ENCODE results near the gene CABP1.

CABP1 gene

DNA sequence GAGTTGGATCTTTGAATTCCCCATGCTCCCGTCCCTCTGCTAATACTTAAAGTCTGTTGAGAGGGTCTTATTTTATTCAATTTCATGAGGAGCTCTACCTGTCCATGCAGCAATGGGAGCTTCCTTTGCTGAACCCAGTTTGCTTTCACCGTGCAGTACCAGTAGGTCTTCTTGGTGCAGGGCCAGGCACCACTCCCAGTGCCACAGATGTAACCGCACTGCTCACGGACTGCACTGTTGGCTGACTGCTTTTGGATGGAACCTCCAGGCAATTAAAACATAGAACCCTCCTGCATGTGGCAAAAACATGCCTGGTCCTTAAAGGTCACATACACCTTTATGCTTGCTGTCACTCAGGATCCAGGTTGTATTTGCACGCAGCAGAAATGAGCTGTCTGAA, 9.3 kb upstream of the CABP1 start:
- DNase-seq, result no peak

DNA sequence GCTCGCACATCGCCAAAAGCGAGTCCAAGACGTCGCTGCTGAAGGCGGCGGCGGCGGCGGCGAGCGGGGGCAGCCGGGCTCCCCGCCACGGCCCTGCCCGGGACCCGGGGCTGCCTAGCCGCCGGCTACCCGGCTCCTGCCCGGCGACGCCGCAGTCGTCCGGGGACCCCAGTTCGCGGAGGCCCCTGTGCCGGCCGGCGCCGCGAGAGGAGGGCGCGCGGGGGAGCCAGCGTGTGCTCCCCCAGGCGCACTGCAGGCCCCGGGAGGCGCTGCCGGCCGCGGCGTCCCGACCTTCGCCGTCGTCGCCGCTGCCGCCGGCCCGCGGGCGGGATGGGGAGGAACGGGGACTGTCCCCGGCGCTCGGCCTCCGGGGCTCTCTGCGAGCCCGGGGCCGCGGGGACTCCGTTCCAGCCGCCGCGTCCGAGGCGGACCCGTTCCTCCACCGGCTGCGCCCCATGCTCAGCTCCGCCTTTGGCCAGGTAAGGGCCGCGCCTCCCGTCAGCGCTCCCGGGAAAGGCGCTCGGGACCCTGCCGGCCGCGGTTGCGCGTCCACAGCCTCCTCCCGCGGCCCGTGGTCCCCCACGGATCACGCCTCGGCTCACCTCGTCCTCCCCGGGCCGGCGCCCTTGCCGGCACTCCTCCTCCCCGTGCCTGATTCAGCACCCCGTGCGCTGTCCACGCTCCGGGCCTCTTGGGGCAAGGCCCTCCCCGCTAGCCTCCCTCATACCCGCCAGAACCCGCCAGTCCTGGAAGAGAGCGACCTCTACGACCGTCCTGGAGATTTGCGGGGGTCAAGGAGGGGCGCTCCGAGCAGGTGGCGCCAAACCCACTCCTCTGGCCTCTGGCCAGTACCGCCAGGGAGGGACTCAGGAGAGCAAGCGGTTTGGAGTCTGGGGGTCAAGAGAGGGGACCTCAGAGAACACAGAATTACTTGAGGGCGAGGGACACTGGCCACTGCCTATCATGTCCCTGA, 721 bp downstream of the CABP1 start:
- DNase-seq, result peak; percentile 60

DNA sequence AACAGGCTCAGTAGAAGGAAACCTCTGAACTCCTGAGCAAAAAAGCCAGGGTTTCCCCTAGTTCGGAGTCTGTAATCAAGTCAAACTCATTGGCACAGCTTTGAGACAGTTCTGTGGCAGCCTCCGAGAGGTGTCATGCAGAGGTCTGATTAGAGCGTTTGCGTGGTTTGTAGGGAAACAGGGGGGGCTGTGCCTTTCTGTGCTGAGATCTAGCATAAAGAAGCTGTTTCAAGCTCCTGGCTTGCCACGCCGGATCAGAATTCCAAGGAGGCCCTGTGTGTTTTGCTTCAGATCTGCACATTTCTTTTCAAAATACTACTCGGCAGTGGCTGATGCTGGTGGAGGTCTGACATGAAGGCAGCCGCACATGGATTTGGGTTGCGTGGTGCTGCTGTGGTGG, 1.7 kb downstream of the CABP1 start:
- DNase-seq, result no peak

DNA sequence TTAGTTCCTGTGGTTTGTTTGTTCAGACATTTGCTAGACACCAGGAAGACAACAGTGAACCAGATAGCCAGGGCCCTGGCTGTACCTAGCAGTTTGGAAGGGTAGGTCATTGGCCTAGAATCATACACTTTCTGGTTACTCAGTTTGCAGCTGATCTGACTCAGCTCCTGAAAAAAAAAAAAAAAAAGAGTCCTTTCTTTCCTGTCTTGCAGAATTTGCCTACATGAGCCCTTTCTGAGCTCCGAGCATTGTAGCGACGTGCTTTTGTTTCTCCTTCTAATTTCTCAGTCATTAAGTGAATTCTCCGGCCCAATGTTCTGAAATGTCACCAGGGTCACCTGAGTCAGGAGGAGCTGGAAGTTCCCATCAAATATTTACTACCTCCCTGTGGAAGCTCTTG, 2.4 kb downstream of the CABP1 start:
- no peak for DNase-seq

DNA sequence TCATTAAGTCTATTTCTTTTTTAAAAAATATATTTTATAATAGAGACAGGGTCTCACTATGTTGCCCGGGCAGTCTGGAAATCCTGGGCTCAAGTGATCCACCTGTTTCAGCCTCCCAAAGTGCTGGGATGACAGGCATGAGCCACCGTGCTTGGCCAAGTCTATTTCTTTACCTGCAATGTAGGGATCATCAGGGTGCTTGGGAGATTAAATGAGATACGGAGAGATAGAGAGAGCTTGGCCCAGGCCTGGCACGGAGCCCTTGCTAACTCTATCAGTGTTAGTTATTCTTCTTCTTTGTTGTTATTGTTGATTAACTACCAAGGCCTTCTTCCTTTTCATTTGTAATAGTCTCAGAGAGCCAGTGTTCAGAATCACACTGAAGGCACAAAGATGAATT, 3.1 kb downstream of the CABP1 start:
- no peak for DNase-seq

DNA sequence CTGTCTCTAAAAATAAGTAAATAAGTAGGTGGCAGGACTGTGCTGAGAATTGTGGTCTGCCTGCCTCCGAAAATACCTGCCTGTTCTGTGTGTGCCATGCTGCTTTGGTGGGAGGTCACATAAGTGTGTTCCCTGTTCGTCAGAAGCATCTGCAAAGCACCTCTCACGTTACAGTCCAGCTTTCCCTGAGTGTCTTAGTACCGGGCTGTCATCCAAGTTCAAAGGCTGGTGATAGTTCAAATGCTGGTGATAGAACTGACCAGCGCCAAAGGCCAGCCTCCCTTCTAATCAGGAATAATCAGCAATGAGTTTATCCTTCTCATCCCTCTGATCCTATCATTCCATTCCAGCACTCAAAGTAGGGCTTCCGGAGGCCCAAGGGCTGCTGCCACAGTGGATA, 5.6 kb downstream of the CABP1 start:
- DNase-seq, result no peak

DNA sequence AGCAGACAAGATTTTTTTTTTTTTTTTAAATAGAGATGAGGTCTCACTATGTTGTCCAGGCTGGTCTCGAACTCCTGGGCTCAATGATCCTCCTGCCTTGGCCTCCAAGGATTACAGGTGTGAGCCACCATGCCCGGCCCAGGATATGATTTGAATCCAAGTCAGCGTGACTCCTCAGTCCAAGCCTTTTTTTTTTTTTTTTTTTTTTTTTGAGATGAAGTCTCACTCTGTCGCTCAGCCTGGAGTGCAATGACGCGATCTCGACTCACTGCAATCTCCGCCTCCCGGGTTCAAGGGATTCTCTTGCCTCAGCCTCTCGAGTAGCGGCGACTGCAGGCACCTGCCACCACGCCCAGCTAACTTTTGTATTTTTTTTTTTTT, 6.9 kb downstream of the CABP1 start:
- DNase-seq, result no peak

DNA sequence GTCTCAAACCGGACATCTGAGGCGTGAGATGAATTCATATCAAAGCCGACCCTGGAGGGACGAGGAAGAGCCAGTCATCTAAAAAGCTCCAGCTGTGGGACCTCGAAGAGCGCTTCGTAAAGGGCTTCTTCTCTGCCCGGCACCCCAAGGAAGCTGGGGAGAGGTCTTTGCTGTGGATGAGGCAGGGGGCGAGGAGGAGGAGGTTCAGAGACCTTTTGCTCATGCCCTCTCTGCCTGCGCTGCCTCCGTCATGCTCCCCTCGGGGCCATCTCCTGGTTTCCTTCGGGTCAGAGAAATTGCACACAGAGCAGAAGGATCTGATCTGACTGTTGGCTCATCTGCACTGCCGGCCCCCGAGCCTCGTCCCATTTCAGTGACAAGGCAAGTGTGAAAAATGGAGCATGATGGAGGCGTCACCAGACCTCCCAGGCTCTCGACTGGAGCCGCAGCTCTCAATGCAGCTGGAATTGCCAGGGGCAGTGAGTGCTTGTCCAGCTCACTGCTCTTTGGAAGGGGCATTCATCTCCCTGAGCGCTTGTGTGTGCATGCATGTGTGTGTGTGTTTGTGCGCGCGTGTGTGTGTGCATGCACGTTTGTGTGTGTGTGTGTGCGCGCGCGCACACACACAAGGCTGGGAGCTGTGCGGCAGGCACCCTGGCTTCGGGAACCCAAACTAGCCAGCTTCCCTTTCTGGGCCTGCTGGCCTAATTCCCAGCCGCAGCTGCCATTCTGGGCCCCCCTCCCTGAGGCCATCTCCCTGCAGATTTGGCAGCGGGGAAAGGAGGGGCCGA, 9.2 kb downstream of the CABP1 start:
- DNase-seq, result no peak

DNA sequence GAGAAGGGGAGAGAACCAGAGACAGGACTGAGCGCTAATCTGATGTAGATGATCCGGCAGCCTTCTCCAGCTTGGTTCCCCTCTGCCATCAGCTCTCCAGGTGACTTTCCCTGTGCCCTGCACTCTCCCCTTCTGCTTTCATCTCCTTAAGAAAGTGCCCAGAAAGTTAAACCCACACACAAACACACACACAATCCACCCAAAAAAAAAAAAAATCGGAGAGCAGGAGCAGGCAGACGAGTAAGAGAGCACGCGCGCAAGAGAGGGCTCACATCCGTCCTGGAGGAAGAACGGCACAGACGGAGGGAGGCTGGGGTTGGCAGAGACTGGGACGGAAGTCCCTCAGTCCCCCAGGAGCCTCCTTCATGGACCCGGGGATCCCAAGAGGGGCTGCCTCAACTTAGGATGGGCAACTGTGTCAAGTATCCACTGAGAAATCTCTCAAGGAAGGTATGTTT, 9.8 kb downstream of the CABP1 start:
- DNase-seq, result no peak

DNA sequence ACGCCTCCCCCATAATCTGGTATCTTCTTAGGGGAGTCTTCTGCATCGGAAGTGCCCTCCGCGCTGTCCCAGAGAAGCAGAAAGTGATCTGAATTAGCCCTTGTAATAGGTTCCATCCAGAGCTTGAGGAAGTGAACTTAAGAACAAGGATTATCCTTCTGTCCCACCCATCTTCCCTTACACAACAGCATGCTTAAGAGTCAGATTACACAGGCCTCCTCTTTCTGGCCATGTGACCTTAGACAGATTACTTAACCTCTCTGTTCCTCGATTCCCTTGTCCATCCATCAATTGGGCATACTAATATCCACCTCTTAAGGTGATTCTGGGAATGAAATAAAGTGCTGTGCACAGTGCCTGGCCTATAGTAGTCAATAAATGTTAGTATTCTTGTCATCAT, 11.4 kb downstream of the CABP1 start:
- no peak for DNase-seq

DNA sequence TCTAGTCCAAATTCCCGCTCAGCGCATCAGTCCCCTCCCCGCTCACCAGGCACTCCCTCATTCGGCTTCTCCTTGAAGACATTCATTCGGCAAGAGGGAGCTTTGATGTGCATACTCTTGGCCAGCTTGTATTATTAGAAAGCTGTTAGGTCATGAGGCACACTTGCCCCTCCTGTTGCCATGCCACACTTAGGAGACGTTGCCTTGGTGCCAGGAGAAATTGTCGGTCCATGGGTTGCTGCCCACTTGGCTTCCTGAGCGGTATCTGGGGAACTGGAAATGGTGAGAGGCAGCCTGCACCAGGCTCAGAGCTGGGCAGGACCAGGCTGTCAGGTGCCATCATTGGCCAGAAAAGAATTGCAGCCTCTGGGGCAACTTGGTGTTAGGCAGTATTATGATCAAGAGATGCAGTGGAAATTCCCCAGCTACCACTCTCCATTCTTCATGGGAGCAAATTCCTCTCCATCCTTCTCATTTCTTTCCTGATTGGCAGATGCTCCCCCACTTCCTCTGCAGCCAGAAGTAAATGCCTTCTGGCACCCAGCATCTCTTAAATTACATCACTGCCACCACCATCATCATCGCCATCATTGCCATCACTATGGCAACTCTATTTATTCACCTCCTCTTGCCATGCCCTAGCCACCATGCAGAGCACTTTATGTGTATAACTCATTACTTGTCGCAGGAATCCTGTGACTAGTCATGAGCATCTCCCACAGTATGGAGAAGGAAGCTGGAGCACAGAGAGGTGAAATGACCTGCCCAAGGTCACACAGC, 12.4 kb downstream of the CABP1 start:
- no peak for DNase-seq

DNA sequence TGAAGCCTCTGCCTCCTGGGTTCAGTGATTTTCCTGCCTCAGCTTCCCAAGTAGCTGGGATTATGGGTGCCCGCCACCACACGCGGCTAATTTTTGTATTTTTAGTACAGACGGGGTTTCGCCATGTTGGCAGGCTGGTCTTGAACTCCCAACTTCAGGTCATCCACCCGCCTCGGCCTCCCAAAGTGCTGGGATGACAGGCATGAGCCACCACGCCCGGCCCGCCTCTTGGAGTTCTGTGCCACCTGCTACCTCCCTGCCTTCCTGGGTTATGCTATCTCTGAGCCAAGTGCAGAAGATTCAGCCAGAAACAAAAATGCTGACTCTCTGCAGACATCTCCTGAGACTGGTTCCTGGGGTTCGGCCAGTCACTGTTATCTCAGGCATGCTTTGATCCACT, 13.2 kb downstream of the CABP1 start:
- no peak for DNase-seq

DNA sequence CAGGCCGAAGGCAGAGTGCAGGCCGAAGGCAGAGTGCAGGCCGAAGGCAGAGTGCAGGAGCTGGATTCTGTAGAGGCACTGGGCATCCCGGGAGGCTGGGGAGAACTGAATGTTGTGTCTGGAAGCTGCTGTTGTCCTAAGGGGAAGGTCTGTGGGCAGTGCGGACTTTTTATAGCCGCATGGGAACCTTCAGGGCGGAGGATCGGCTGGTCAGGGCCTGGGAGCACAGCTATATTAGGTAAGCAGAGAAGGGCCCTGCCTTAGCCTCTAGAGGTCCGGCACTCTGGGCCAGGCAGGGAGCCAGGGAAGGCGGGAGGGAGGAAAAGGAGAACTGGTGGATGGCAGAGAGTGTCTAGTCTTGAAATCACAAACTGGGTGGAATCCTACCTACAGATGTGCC, 14.2 kb downstream of the CABP1 start:
- DNase-seq, result no peak

DNA sequence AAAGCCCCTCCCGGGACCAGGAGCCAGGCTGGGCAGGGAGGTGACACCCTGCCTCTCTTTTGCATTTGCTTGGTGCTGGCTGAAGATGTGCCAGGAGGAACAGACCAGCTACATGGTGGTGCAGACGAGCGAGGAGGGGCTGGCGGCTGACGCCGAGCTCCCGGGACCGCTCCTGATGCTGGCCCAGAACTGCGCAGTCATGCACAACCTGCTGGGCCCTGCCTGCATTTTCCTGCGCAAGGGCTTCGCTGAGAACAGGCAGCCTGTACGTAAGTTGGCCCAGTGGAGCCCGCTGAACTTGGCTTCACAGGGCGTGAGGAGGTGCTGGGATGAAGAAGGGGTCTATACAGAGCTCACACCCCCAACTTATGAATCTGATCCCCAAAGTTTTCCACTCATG, 15.6 kb downstream of the CABP1 start:
- no peak for DNase-seq

DNA sequence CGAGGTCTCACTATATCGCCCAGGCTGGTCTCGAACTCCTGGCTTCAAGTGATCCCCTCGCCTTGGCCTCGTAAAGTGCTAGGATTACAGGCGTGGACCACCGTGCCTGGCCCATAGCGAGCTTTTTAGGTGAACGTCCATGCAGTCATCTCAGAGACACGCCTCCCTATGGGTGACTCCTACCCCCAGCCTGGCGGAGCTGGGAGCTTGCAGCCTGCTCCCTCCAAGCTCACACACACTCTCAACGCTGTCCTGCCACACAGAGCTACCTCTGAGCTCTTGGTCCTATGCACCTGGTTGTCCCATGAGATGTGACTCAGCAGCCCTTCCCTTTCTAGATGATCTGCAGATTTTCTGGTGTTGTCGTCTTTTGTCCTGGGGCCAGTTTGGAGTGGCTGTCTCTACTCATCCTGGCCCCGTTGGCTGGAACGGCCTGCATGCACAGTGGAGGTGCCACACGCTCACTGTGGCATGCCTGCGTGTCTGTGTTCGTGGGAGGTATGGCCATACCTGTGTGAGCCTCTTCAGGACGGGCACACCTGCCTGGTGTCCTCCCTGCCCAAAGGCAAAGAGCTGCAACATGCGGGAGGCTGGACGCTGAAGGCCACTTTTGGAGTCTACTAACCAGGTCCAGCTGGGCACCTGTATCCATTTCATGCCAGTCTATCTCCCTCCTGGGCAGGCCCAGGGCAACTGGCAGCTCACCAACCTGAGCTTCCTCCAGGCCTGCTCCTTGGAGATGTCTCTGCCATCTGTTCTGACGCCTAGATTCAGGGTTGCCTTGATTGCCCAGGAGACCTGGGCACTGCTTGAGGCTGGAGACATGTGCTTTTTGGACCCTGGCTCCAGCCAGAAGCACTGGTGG, 18.1 kb downstream of the CABP1 start:
- no peak for DNase-seq

DNA sequence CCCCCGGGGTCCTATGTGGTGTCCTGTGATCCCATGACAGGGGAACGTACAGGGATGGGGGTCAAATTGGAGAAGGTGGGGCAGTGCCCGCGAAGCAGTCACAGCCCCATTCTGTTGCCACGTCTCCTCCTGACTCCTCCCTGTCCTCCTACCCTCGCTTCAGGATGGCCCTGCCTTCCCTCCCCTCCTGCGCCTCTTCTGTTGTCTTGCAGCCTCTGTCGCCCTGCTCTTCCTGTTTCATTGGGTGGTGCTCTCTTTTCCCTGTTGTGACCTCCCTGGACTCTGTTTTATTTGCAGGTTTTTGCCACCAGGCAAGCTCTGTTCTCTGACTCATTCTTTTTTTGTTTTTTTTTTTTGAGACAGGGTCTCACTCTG, 18.7 kb downstream of the CABP1 start:
- DNase-seq, result no peak

DNA sequence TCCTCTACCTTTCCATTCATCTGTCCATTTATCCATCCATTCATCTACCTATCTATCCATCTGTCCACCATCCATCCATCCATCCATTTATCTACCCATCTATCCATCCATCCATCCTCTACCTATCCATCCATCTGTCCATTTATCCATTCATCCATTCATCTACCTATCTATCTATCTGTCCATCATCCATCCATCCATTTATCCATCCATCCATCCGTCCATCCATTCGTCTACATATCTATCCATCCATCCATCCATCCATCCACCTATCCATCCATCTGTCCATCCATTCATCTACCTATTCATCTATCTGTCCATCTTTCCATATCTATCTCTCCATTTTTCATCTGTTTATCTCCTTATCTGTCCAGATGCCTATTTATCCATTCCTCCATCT, 21.0 kb downstream of the CABP1 start:
- no peak for DNase-seq

DNA sequence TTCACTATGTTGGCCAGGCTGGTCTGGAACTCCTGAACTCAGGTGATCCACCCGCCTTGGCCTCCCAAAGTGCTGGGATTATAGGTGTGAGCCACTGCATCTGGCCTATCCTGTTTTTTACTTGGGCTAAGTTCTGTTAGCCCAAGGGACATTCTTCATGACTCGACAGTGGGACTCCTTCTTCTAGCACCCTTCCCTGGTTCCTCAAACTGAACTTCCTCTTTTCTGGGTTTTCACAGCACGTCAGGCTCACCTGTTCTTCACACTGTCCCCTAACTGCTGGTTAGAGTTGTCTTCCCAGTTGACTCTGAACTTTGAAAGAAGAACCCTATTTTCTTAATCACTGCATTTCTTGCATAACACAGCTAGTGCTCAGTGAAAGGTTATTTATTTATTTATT, 22.5 kb downstream of the CABP1 start:
- no peak for DNase-seq

DNA sequence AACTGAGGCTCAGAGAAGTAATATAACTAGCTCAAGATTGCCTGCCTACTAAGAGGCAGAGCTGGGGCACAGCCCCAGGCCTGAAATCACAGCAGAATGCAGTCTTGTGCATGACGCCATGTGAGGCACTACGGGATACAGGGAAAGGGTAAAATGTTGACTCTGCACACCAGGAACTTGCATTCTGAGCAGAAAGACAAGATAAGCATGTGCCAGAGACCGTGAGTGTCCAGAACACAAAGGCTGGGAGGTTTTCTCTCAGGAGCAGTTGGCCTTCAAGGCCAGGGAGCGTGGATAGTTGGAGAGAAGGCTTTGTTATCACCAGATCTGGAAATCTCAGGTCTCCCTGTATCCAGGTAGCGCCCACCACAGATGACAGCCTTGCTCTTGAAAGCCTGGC, 23.3 kb downstream of the CABP1 start:
- DNase-seq, result no peak

DNA sequence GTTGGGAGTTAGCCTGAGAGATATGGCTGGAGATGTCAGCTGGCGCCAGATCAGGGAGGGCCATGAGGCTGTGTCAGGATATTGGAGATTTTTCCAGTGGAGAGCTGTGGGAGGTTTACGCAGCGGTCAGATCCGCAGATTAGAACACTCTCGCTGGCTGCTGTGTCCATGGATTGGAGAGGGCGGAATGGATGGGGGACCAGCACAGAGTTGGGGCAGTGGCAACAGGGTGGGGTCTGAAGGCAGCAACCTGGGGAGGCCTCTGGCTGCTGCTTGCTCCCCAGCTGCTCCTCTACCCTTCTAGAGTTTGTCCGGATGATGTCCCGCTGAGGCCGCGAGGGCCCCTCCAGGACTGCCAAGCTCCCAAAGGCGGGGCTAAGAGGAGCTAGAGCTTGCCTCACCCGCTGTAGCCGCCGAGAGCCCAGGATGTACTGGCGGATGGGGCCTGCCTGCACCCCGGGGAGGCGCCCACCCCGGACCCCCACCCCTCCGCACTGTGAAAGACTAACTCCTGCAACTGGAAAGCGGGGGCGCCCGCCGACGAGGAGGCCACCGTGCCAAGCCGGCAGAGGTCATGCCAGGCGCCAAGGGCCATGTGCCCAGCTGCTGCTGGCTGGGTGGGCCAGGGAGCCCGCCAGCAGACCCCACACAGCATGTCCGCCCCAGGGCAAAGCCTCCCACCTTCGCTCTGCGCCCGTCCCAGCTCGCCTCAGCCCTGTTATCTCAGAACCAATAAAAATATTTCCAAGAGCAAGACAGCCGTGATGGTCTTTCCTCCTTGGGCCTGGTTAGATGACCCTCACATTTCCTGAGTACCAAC, 26.4 kb downstream of the CABP1 start:
- DNase-seq, result no peak

DNA sequence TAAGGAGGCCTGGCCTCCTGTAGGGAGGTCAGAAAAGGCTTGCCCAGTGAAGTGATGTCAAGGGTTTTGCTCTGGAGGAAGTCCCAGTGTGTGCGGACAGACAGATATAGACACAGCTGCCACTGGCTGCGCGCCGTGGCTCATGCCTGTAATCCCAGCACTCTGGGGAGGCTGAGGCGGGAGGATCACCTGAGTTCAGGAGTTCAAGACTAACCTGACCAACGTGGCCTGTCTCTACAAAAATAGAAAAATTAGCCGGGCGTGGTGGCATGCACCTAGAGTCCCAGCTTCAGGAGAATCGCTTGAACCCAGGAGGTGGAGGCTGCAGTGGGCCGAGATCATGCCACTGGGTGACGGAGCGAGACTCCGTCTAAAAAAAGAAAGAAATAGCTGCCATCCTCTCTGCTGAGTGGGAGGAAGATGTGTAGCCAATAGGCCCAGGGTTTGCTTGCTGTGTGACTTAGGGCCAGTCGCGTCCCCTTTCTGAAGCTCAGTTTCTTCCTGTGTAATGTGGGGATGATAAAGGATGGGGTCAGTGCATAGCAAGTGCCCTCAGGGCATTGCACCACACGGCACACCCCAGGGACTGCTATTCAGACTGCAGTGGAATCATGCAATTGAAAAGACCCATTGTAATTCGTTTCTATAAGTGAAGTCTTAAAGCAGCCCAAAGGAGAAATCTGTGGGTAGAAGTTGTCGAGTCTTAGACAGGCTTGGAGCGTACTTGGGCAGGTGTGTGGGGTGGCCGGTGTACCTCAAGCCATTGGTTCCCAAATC, 27.9 kb downstream of the CABP1 start:
- no peak for DNase-seq

Data from stimulated activated CD8-positive, alpha-beta memory T cell treated with anti-CD3 and anti-CD28 coated beads, Interleukin-4, amount 100 ng/mL, for 48 hours (primary cell).